Chondrocyte (in vitro differentiated cells): ENCODE measurements around the gene PER3. TPM values are rescaled to one million over a fixed set of nuclear protein-coding genes. Genes with fewer than 3 reads are reported as not detected.
A peak's percentile ranks its signal among the peaks of the same experiment; 100 is the strongest.

ENCODE experiments used
- DNase-seq: peaks from one replicate; pipeline ENCODE4 v3.0.0; 2021; ENCODE audit warnings: mixed read lengths, low spot score
- H3K27ac Mint-ChIP-seq: one replicate; pipeline ENCODE4 v1.8.0; 2021; ENCODE audit warnings: mild to moderate bottlenecking, moderate library complexity, mixed read lengths; ENCODE audit not compliant: unreplicated experiment
- H3K27me3 Mint-ChIP-seq: 2 replicates; pipeline ENCODE4 v1.8.0; 2021; ENCODE audit warnings: low read depth, mixed read lengths
- H3K36me3 Mint-ChIP-seq: 2 replicates; pipeline ENCODE4 v1.8.0; 2021; ENCODE audit warnings: low read depth, mixed read lengths
- H3K4me1 Mint-ChIP-seq: 2 replicates; pipeline ENCODE4 v1.8.0; 2021; ENCODE audit warnings: low read depth, mild to moderate bottlenecking, mixed read lengths
- H3K4me3 Mint-ChIP-seq: one replicate; pipeline ENCODE4 v1.8.0; 2021; ENCODE audit warnings: mild to moderate bottlenecking, moderate library complexity, mixed read lengths; ENCODE audit not compliant: unreplicated experiment
- H3K9me3 Mint-ChIP-seq: 2 replicates; pipeline ENCODE4 v1.8.0; 2021; ENCODE audit warnings: low read depth, mixed read lengths
- total RNA-seq: library from RNA; stranded (reverse); gene quantifications from 3 replicates; pipeline ENCODE4 v1.2.1, GENCODE V29; 2021
- TF ChIP-seq, protein P1 (sequence below): fragments of 200-600 bp; sonication (generic); IDR thresholded peaks from 2 replicates; pipeline ENCODE4 v1.5.0; 2021; ENCODE audit warnings: antibody characterized with exemption, mild to moderate bottlenecking, moderate library complexity

PER3 gene
- total RNA-seq, 1 donor from 2014 or later: 4.2 TPM

GRCh38 chr1:7754234-7754633 is 29.9 kb upstream of the PER3 start:
- TF ChIP-seq, protein P1, sequence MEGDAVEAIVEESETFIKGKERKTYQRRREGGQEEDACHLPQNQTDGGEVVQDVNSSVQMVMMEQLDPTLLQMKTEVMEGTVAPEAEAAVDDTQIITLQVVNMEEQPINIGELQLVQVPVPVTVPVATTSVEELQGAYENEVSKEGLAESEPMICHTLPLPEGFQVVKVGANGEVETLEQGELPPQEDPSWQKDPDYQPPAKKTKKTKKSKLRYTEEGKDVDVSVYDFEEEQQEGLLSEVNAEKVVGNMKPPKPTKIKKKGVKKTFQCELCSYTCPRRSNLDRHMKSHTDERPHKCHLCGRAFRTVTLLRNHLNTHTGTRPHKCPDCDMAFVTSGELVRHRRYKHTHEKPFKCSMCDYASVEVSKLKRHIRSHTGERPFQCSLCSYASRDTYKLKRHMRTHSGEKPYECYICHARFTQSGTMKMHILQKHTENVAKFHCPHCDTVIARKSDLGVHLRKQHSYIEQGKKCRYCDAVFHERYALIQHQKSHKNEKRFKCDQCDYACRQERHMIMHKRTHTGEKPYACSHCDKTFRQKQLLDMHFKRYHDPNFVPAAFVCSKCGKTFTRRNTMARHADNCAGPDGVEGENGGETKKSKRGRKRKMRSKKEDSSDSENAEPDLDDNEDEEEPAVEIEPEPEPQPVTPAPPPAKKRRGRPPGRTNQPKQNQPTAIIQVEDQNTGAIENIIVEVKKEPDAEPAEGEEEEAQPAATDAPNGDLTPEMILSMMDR: no peak
- Mint-ChIP-seq H3K27me3 (no peaks in the 10 kb centered on the region), H3K36me3 (no peaks in the 10 kb centered on the region), H3K27ac (no peak overlapping the region), H3K4me3 (no peak overlapping the region), H3K9me3 (no peaks in the 10 kb centered on the region), H3K4me1 (peaks cover 9% of the 10 kb centered on the region)
- DNase-seq: no peak

GRCh38 chr1:7755448-7755847 is 28.6 kb upstream of the PER3 start:
- H3K4me1 Mint-ChIP-seq: peaks cover 9% of the 10 kb centered on the region
- TF ChIP-seq, protein P1: peak; percentile 70
- no peaks in the 10 kb centered on the region for H3K27me3 Mint-ChIP-seq
- no peak overlapping the region for H3K4me3 Mint-ChIP-seq
- no peaks in the 10 kb centered on the region for H3K36me3 Mint-ChIP-seq
- H3K9me3 Mint-ChIP-seq: no peaks in the 10 kb centered on the region
- DNase-seq: no peak
- H3K27ac Mint-ChIP-seq: no peak overlapping the region

GRCh38 chr1:7760245-7760644 is 23.8 kb upstream of the PER3 start:
- TF ChIP-seq, protein P1: no peak

DNA sequence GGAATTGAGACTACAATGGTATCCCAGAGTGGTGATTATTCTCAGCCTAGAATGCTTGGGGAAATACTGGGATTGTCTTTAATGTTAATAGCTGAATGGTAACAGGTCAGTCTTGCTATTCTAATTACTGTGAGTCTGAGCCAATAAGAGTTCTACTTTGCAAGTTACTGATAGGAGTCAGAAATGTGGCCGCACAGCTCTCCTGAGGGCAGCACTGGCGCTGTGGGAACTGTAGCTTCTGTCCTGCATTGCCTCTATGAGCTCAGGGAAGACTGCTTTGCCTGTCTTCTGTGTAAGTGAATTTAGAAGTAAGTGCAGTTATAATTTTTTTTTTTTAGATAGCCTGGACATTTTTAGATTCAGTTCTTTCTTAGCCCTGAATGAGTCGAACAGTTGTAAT is 23.0 kb upstream of the PER3 start:
- no peak overlapping the region for H3K4me3 Mint-ChIP-seq
- no peaks in the 10 kb centered on the region for H3K27me3 Mint-ChIP-seq
- no peak overlapping the region for H3K27ac Mint-ChIP-seq
- DNase-seq: no peak
- TF ChIP-seq, protein P1: no peak
- no peaks in the 10 kb centered on the region for H3K9me3 Mint-ChIP-seq
- H3K4me1 Mint-ChIP-seq: no peaks in the 10 kb centered on the region
- no peaks in the 10 kb centered on the region for H3K36me3 Mint-ChIP-seq

More at GRCh38 chr1:7760245-7760644, 23.8 kb upstream of the PER3 start:
- no peaks in the 10 kb centered on the region for H3K4me1 Mint-ChIP-seq
- DNase-seq: no peak
- H3K4me3 Mint-ChIP-seq: no peak overlapping the region
- no peaks in the 10 kb centered on the region for H3K9me3 Mint-ChIP-seq
- no peaks in the 10 kb centered on the region for H3K36me3 Mint-ChIP-seq
- no peaks in the 10 kb centered on the region for H3K27me3 Mint-ChIP-seq
- H3K27ac Mint-ChIP-seq: no peak overlapping the region

DNA sequence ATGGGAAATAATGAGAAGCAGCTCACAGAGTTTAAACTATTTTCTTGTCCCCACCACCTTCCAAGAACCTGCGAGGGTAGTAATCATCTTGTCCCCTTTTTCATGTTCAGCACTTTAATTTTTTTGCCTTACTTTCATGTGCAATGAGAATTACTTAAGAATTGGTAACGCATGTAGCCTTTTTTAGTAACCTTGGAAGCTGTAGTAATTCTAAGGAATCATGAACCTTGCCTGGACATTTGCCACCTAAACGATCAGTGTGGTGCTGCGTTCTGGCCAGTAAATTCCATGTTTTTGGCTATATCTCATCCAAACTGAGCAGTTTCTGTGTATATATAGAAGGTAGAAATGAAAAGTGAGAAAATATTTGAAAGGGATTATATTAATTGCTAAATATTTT is 16.9 kb upstream of the PER3 start:
- H3K27me3 Mint-ChIP-seq: no peaks in the 10 kb centered on the region
- H3K27ac Mint-ChIP-seq: no peak overlapping the region
- H3K4me1 Mint-ChIP-seq: peaks cover 11% of the 10 kb centered on the region
- no peaks in the 10 kb centered on the region for H3K36me3 Mint-ChIP-seq
- TF ChIP-seq, protein P1: no peak
- H3K9me3 Mint-ChIP-seq: no peaks in the 10 kb centered on the region
- no peak for DNase-seq
- no peak overlapping the region for H3K4me3 Mint-ChIP-seq
